ENCODE results near the gene SCNN1B.

GRCh38 chr16:23317266-23317661 lies 15.2 kb downstream of the SCNN1B start:
- no peak for TF ChIP-seq EZH2 (IDR thresholded peaks at IDR 0.05; ENCODE audit: low read length, missing control alignments)
- no peak for TF ChIP-seq CTCF (conservative IDR thresholded peaks at IDR 0.05 in 1 of 2, IDR thresholded peaks at IDR 0.05 in 1 of 2; ENCODE audit: low read depth in 1 of 2, low read length in 2 of 2)
